Hepatocyte (in vitro differentiated cells): ENCODE results near the gene RC3H1. TPM values are rescaled to one million over a fixed set of nuclear protein-coding genes. Genes with fewer than 3 reads are reported as not detected.
"Not testable (repeated sequence)": the region's sequence is repeated elsewhere in the genome, so short reads cannot be mapped to it uniquely, and the experiment has no call there.

Source experiments
- DNase-seq: peaks from one replicate; pipeline ENCODE4 v3.0.0-alpha.2; 2016; ENCODE audit warnings: low spot score
- H2AFZ ChIP-seq: fragments of 200-600 bp; sonication (generic); 2 replicates; pipeline ENCODE4 v1.6.0; 2016; ENCODE audit warnings: antibody characterized with exemption, mild to moderate bottlenecking
- H3K27ac ChIP-seq: fragments of 200-600 bp; sonication (generic); 2 replicates; pipeline ENCODE4 v1.5.1; 2016; ENCODE audit warnings: mild to moderate bottlenecking
- H3K27me3 ChIP-seq: fragments of 200-600 bp; sonication (generic); 2 replicates; pipeline ENCODE4 v1.6.1; 2016
- H3K36me3 ChIP-seq: fragments of 200-600 bp; sonication (generic); replicated peaks from 2 replicates; pipeline ENCODE4 v1.5.1; 2016; ENCODE audit warnings: low read depth; ENCODE audit not compliant: insufficient read depth
- H3K4me1 ChIP-seq: fragments of 200-600 bp; sonication (generic); 2 replicates; pipeline ENCODE4 v1.5.1; 2016; ENCODE audit warnings: mild to moderate bottlenecking, moderate library complexity; ENCODE audit not compliant: insufficient read depth
- H3K4me2 ChIP-seq: fragments of 200-600 bp; sonication (generic); 2 replicates; pipeline ENCODE4 v1.6.0; 2016
- H3K4me3 ChIP-seq: fragments of 200-600 bp; sonication (generic); 2 replicates; pipeline ENCODE4 v1.5.1; 2016; ENCODE audit warnings: mild to moderate bottlenecking
- H3K79me2 ChIP-seq: fragments of 200-600 bp; sonication (generic); 2 replicates; pipeline ENCODE4 v1.6.0; 2017; ENCODE audit warnings: mild to moderate bottlenecking
- H3K9me2 ChIP-seq: fragments of 200-600 bp; sonication (generic); replicated peaks from 2 replicates; pipeline ENCODE4 v1.6.0; 2017; ENCODE audit warnings: mild to moderate bottlenecking; ENCODE audit not compliant: insufficient read depth
- H3K9me3 ChIP-seq: fragments of 200-600 bp; sonication (generic); 2 replicates; pipeline ENCODE4 v1.5.1; 2016; ENCODE audit warnings: low read depth, mild to moderate bottlenecking
- H4K20me1 ChIP-seq: fragments of 200-600 bp; sonication (generic); 2 replicates; pipeline ENCODE4 v1.6.0; 2016; ENCODE audit warnings: mild to moderate bottlenecking; ENCODE audit not compliant: insufficient read depth, poor library complexity, severe bottlenecking
- CTCF ChIP-seq: fragments of 200-600 bp; sonication (generic); IDR thresholded peaks from 2 replicates; pipeline ENCODE4 v1.5.1; 2016; ENCODE audit warnings: antibody characterized with exemption, mild to moderate bottlenecking; ENCODE audit not compliant: poor library complexity
- EZH2 ChIP-seq: fragments of 200-600 bp; sonication (generic); IDR thresholded peaks from 2 replicates; pipeline ENCODE4 v1.6.1; 2016; ENCODE audit warnings: antibody characterized with exemption, mild to moderate bottlenecking, borderline replicate concordance
- EZH2phosphoT487 ChIP-seq: fragments of 200-600 bp; sonication (generic); IDR thresholded peaks from one replicate; pipeline ENCODE4 v1.6.1; 2018; ENCODE audit warnings: antibody characterized with exemption, mild to moderate bottlenecking, low read depth, moderate library complexity; ENCODE audit not compliant: unreplicated experiment, severe bottlenecking
- WGBS: methylation state at CpG from one replicate; pipeline ENCODE4 v1.1.6; 2016; ENCODE audit warnings: low lambda C conversion rate; ENCODE audit errors: missing lambda C conversion rate; 5-methylcytosine and 5-hydroxymethylcytosine counted together
- polyA plus RNA-seq: library from polyadenylated mRNA; unstranded; fragments of >200 nt; fragmentation: Nextera tagmentation; extraction: Ambion mirVana; gene quantifications from 2 replicates; pipeline ENCODE4 v1.2.1, GENCODE V29; 2016
- total RNA-seq: library from RNA; depleted of rRNA; stranded (reverse); fragments of >200 nt; gene quantifications from 2 replicates; pipeline ENCODE4 v1.2.3, GENCODE V29; 2014

Gene RC3H1
- total and polyA plus RNA-seq, 2 experiments from 2014 or later, result 5.9 to 32.6 TPM

- no peak overlapping the region for H2AFZ ChIP-seq
- TF ChIP-seq EZH2 (no peak), CTCF (no peak), EZH2phosphoT487 (no peak)
- H3K79me2 ChIP-seq, result no peaks in the 10 kb centered on the region
- H3K27me3 ChIP-seq, result no peaks in the 10 kb centered on the region
- no peaks in the 10 kb centered on the region for H4K20me1 ChIP-seq
- no peak overlapping the region for H3K27ac ChIP-seq
- H3K9me3 ChIP-seq, result no peaks in the 10 kb centered on the region
- no peaks in the 10 kb centered on the region for H3K9me2 ChIP-seq
- no peak for DNase-seq
- no peaks in the 10 kb centered on the region for H3K36me3 ChIP-seq
- no peaks in the 10 kb centered on the region for H3K4me1 ChIP-seq
- no peak overlapping the region for H3K4me3 ChIP-seq
- 74% methylated on average over 1 of the region's 1 CpG for WGBS
- H3K4me2 ChIP-seq, result no peak overlapping the region
Observed at GRCh38 chr1:174068000-174068399, 45.8 kb upstream of the RC3H1 start.

GRCh38 chr1:174060090-174060489, 37.9 kb upstream of the RC3H1 start:
- no peak for DNase-seq
- Histone ChIP-seq H3K9me2 (no peaks in the 10 kb centered on the region), H3K4me3 (no peak overlapping the region), H3K27me3 (no peaks in the 10 kb centered on the region), H3K4me2 (no peak overlapping the region), H2AFZ (no peak overlapping the region), H3K4me1 (no peaks in the 10 kb centered on the region), H3K79me2 (no peaks in the 10 kb centered on the region), H3K27ac (no peak overlapping the region), H4K20me1 (no peaks in the 10 kb centered on the region), H3K36me3 (no peaks in the 10 kb centered on the region), H3K9me3 (no peaks in the 10 kb centered on the region)
- TF ChIP-seq EZH2phosphoT487, result no peak
- no peak for TF ChIP-seq EZH2
- TF ChIP-seq CTCF, result no peak
- 88% methylated on average over 4 of the region's 4 CpGs for WGBS

DNA sequence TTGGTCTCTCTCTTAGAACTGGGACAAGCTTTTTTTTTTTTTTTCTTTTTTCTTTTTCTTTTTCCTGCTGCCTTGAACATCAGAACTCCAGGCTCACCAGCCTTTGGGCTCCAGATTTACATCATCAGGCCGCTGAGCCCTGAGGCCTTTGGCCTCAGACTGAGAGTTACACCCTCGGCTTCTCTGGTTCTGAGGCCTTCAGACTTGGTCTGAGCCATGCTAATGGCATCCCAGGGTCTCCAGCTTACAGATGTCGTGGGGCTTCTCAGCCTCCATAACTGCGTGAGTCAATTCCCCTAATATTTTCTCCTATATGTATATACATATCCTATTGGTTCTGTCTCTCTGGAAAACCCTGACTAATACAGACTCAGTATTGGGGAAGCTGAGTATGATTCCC, 36.5 kb upstream of the RC3H1 start:
- Histone ChIP-seq H3K4me2 (no peak overlapping the region), H3K9me3 (no peaks in the 10 kb centered on the region), H3K79me2 (no peaks in the 10 kb centered on the region), H4K20me1 (no peaks in the 10 kb centered on the region), H2AFZ (no peak overlapping the region), H3K4me1 (no peaks in the 10 kb centered on the region), H3K9me2 (no peaks in the 10 kb centered on the region), H3K4me3 (no peak overlapping the region), H3K27ac (no peak overlapping the region), H3K36me3 (no peaks in the 10 kb centered on the region), H3K27me3 (no peaks in the 10 kb centered on the region)
- no peak for TF ChIP-seq CTCF
- TF ChIP-seq EZH2phosphoT487, result no peak
- TF ChIP-seq EZH2, result no peak
- 89% methylated on average over 4 of the region's 4 CpGs for WGBS
- DNase-seq, result no peak

DNA sequence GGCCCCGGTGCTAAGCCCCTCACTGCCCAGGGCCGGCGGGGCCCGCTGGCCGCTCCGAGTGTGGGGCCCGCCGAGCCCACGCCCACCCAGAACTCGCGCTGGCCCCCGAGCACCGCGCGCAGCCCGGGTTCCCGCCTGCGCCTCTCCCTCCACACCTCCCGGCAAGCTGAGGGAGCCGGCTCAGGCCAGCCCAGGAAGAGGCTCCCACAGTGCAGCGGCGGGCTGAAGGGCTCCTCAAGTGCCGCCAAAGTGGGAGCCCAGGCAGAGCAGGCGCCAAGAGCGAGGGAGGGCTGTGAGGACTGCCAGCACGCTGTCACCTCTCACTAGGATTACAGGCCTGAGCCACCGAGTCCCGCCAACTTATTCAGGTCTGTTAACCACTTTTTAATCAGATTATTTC, 34.5 kb upstream of the RC3H1 start:
- H3K9me3 ChIP-seq, H3K27me3 ChIP-seq, H2AFZ ChIP-seq, H3K4me3 ChIP-seq, H4K20me1 ChIP-seq, H3K79me2 ChIP-seq, H3K4me2 ChIP-seq, H3K4me1 ChIP-seq, DNase-seq, H3K27ac ChIP-seq, H3K9me2 ChIP-seq, H3K36me3 ChIP-seq: not testable (repeated sequence)
- 96% methylated on average over 17 of the region's 28 CpGs for WGBS

GRCh38 chr1:174055797-174056196, 33.6 kb upstream of the RC3H1 start:
- not testable (repeated sequence) for H3K4me1 ChIP-seq, H3K4me2 ChIP-seq, DNase-seq, H3K9me2 ChIP-seq, H3K79me2 ChIP-seq, H3K27ac ChIP-seq, H3K9me3 ChIP-seq, H2AFZ ChIP-seq, H4K20me1 ChIP-seq, H3K4me3 ChIP-seq, H3K27me3 ChIP-seq, H3K36me3 ChIP-seq
- WGBS, result 97% methylated on average over 5 of the region's 5 CpGs
